OCI-LY1 (cell line): ENCODE data around the gene STK17A.

Source experiments
- CTCF ChIP-seq: fragments of 200-600 bp; sonication (generic), shearing (Covaris generic); IDR thresholded peaks from 2 replicates; pipeline ENCODE4 v1.5.1; 2017; ENCODE audit warnings: mild to moderate bottlenecking, antibody characterized with exemption, low read length, moderate library complexity, mixed read lengths
- EZH2 ChIP-seq: fragments of 200-600 bp; sonication (generic), shearing (Covaris generic); IDR thresholded peaks from 2 replicates; pipeline ENCODE4 v1.8.0; 2017; ENCODE audit warnings: borderline replicate concordance, mixed run types, mild to moderate bottlenecking, antibody characterized with exemption, low read length, moderate library complexity, mixed read lengths

- no peak for TF ChIP-seq EZH2
- TF ChIP-seq CTCF = no peak
These were observed 76.0 kb downstream of the STK17A start for GRCh38 chr7:43658718-43659548.
